AG04449 (cell line): Measurements from ENCODE around the gene PCDHGA3.
"Not testable (repeated sequence)": the region's sequence is repeated elsewhere in the genome, so short reads cannot be mapped to it uniquely, and the experiment has no call there.

Experiments used
- CTCF ChIA-PET: fragments of 350-600 bp; formaldehyde crosslinking; extraction: SDS; loops from one replicate; lab custom pipeline; 2021; ENCODE audit warnings: antibody characterized with exemption; lab: Yijun Ruan, JAX
- POLR2A ChIA-PET: fragments of 400-600, 350-600 bp; formaldehyde crosslinking; extraction: SDS; loops from one replicate; lab custom pipeline; 2020; ENCODE audit warnings: antibody characterized with exemption, inconsistent platforms; lab: Yijun Ruan, JAX
- DNase-seq: peaks from one replicate; pipeline ENCODE4 v3.0.0-alpha.2; 2010; ENCODE audit warnings: low read depth, low spot score
- H3K4me3 ChIP-seq: 2 replicates; pipeline ENCODE4 v1.5.1; 2011; ENCODE audit warnings: low read depth, mild to moderate bottlenecking, control low read depth, low read length
- CTCF ChIP-seq: IDR thresholded peaks from one replicate; pipeline ENCODE4 v1.5.1; 2011; ENCODE audit warnings: mild to moderate bottlenecking, moderate library complexity, low read length, control low read depth, inconsistent platforms; ENCODE audit not compliant: insufficient read depth; ENCODE audit errors: missing control alignments

The PCDHGA3 gene

GRCh38 chr5:141345327-141345726 lies 1.7 kb downstream of the PCDHGA3 start:
- H3K4me3 ChIP-seq = no peak overlapping the region
- ChIA-PET CTCF (interaction anchor here (1.1 to 10.4 kb wide), 4 partner anchors 13 to 221 kb away, joined by 3 to 134 read pairs (median 18); no protein-coding TSS in a partner anchor), POLR2A (no interaction called here)
- TF ChIP-seq CTCF = no peak
- no peak for DNase-seq

- CTCF ChIA-PET = interaction anchor here (1.1 to 10.4 kb wide), 5 partner anchors 10 to 228 kb away, joined by 3 to 134 read pairs (median 4); no protein-coding TSS in a partner anchor
- H3K4me3 ChIP-seq, DNase-seq, POLR2A ChIA-PET: not testable (repeated sequence)
These were observed 2.4 kb downstream of the PCDHGA3 start for GRCh38 chr5:141346017-141346416.

- peak; percentile 50 for TF ChIP-seq CTCF
- POLR2A ChIA-PET = no interaction called here
These were observed 6.4 kb downstream of the PCDHGA3 start, which contains the start of gene PCDHGB1 for GRCh38 chr5:141349917-141350619. Gene PCDHGB1 (plus strand): TSS chr5:141350099. CDS start chr5:141350261, 162 bp downstream.

GRCh38 chr5:141351591-141351990 lies 8.0 kb downstream of the PCDHGA3 start:
- TF ChIP-seq CTCF = no peak
- CTCF ChIA-PET = interaction anchor here (2.4 to 10.4 kb wide), 6 partner anchors 22 to 215 kb away, joined by 6 to 134 read pairs (median 21); partner anchors contain the start of gene PCDHGA1
- POLR2A ChIA-PET = no interaction called here
- H3K4me3 ChIP-seq = no peak overlapping the region
- no peak for DNase-seq

More at GRCh38 chr5:141349917-141350619, 6.4 kb downstream of the PCDHGA3 start, which contains the start of gene PCDHGB1:
- peak within 1 kb of the TSS; percentile 39 for H3K4me3 ChIP-seq
- CTCF ChIA-PET = interaction anchor here (0.6 to 10.4 kb wide), 20 partner anchors 8 to 228 kb away, joined by 3 to 134 read pairs (median 6); partner anchors contain the start of genes PCDHGA1, PCDHGA2, PCDHGA5 and PCDHGA8
- DNase-seq = no peak

- no peak for DNase-seq
- H3K4me3 ChIP-seq = peak within 1 kb of the TSS; percentile 45
- ChIA-PET POLR2A (no interaction called here), CTCF (interaction anchor here (1.0 to 3.7 kb wide), 17 partner anchors 9 to 212 kb away, joined by 3 to 37 read pairs (median 6); partner anchors contain the start of genes PCDHGA1, PCDHGA2, PCDHGA3 and PCDHGA5)
- peak; percentile 2 for TF ChIP-seq CTCF
These were observed 11.4 kb downstream of the PCDHGA3 start, which contains the start of gene PCDHGA4 for GRCh38 chr5:141354900-141355469. Gene PCDHGA4 (plus strand): TSS chr5:141355021. CDS start chr5:141355108, 87 bp downstream.

GRCh38 chr5:141355641-141356040 lies 12.0 kb downstream of the PCDHGA3 start:
- no peak for DNase-seq
- ChIA-PET CTCF (interaction anchor here (1.0 to 3.7 kb wide), 17 partner anchors 8 to 212 kb away, joined by 3 to 37 read pairs (median 6); partner anchors contain the start of genes PCDHGA1, PCDHGA2, PCDHGA3 and PCDHGA5), POLR2A (no interaction called here)
- no peak for TF ChIP-seq CTCF
- H3K4me3 ChIP-seq = no peak overlapping the region; the same call in 1 of the 2 replicates
